Left ventricle myocardium inferior (tissue), 1 donor: ENCODE measurements around the gene MTREX. TPM values are rescaled to one million over a fixed set of nuclear protein-coding genes. Genes with fewer than 3 reads are reported as not detected.

Experiments
- DNase-seq: peaks from one replicate; pipeline ENCODE4 v3.0.0-alpha.2; 2020
- H3K27ac ChIP-seq: fragments of 200-600 bp; replicated peaks from 2 replicates; pipeline ENCODE4 v1.8.0; 2021
- H3K27me3 ChIP-seq: fragments of 200-600 bp; 2 replicates; pipeline ENCODE4 v1.8.0; 2021; ENCODE audit warnings: low read depth
- H3K36me3 ChIP-seq: fragments of 200-600 bp; 2 replicates; pipeline ENCODE4 v1.8.0; 2021
- H3K4me1 ChIP-seq: fragments of 200-600 bp; 2 replicates; pipeline ENCODE4 v1.8.0; 2021
- H3K4me3 ChIP-seq: fragments of 200-600 bp; 2 replicates; pipeline ENCODE4 v1.8.0; 2021; ENCODE audit warnings: mild to moderate bottlenecking, moderate library complexity
- H3K9me3 ChIP-seq: fragments of 200-600 bp; replicated peaks from 2 replicates; pipeline ENCODE4 v1.8.0; 2021
- intact Hi-C: fragments of 100-400 bp; cut with micrococcal nuclease; formaldehyde crosslinking; loops from one replicate; pipeline ENCODE4 v1.11.0; 2022
- total RNA-seq: library from RNA; stranded (reverse); fragmentation: NEBNext Ultra II Directional; extraction: Animal tissue kit (Norgen Biotek cat#: 25700); gene quantifications from one replicate; pipeline ENCODE4 v1.2.1, GENCODE V29; 2021
- TF ChIP-seq, protein P1 (sequence below): fragments of 200-600 bp; IDR thresholded peaks from 2 replicates; pipeline ENCODE4 v1.8.0; 2021; ENCODE audit warnings: antibody characterized with exemption, mild to moderate bottlenecking, borderline replicate concordance
- donor health status: DM: no; HTN: yes; CAD: no; lungs with severe emphysema.

MTREX gene
- total RNA-seq, 1 donor from 2014 or later, result 62.5 TPM

GRCh38 chr5:55383254-55383653, 75.5 kb downstream of the MTREX start:
- TF ChIP-seq, protein P1, sequence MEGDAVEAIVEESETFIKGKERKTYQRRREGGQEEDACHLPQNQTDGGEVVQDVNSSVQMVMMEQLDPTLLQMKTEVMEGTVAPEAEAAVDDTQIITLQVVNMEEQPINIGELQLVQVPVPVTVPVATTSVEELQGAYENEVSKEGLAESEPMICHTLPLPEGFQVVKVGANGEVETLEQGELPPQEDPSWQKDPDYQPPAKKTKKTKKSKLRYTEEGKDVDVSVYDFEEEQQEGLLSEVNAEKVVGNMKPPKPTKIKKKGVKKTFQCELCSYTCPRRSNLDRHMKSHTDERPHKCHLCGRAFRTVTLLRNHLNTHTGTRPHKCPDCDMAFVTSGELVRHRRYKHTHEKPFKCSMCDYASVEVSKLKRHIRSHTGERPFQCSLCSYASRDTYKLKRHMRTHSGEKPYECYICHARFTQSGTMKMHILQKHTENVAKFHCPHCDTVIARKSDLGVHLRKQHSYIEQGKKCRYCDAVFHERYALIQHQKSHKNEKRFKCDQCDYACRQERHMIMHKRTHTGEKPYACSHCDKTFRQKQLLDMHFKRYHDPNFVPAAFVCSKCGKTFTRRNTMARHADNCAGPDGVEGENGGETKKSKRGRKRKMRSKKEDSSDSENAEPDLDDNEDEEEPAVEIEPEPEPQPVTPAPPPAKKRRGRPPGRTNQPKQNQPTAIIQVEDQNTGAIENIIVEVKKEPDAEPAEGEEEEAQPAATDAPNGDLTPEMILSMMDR, result no peak
- DNase-seq, result no peak
- intact Hi-C loops, result no loop called here
- Histone ChIP-seq H3K36me3 (peaks cover 74% of the 10 kb centered on the region), H3K4me1 (peaks cover 4% of the 10 kb centered on the region), H3K4me3 (no peak overlapping the region), H3K9me3 (peaks cover 27% of the 10 kb centered on the region), H3K27me3 (no peaks in the 10 kb centered on the region), H3K27ac (no peak overlapping the region)

- intact Hi-C loops, result no loop called here
- Histone ChIP-seq H3K27ac (no peak overlapping the region), H3K4me1 (peaks cover 6% of the 10 kb centered on the region), H3K4me3 (no peak overlapping the region), H3K9me3 (peaks cover 27% of the 10 kb centered on the region), H3K36me3 (peaks cover 72% of the 10 kb centered on the region), H3K27me3 (no peaks in the 10 kb centered on the region)
- TF ChIP-seq, protein P1, result no peak
- DNase-seq, result no peak
These were observed 76.3 kb downstream of the MTREX start for GRCh38 chr5:55384072-55384471.

GRCh38 chr5:55385227-55385626, 77.4 kb downstream of the MTREX start:
- no peak for DNase-seq
- TF ChIP-seq, protein P1, result no peak
- intact Hi-C loops, result no loop called here
- Histone ChIP-seq H3K9me3 (peaks cover 27% of the 10 kb centered on the region), H3K36me3 (peaks cover 64% of the 10 kb centered on the region), H3K27ac (no peak overlapping the region), H3K27me3 (no peaks in the 10 kb centered on the region), H3K4me3 (no peak overlapping the region), H3K4me1 (peaks cover 18% of the 10 kb centered on the region)

GRCh38 chr5:55385846-55386245, 78.1 kb downstream of the MTREX start:
- Histone ChIP-seq H3K4me1 (peaks cover 22% of the 10 kb centered on the region), H3K4me3 (no peak overlapping the region), H3K27me3 (no peaks in the 10 kb centered on the region), H3K27ac (no peak overlapping the region), H3K36me3 (peaks cover 58% of the 10 kb centered on the region), H3K9me3 (peaks cover 27% of the 10 kb centered on the region)
- intact Hi-C loops, result no loop called here
- no peak for DNase-seq
- TF ChIP-seq, protein P1, result no peak

GRCh38 chr5:55386356-55386755, 78.6 kb downstream of the MTREX start:
- Histone ChIP-seq H3K36me3 (peaks cover 55% of the 10 kb centered on the region), H3K27me3 (no peaks in the 10 kb centered on the region), H3K27ac (no peak overlapping the region), H3K4me3 (no peak overlapping the region), H3K4me1 (peaks cover 22% of the 10 kb centered on the region), H3K9me3 (peaks cover 27% of the 10 kb centered on the region)
- intact Hi-C loops, result no loop called here
- DNase-seq, result no peak
- TF ChIP-seq, protein P1, result no peak

DNA sequence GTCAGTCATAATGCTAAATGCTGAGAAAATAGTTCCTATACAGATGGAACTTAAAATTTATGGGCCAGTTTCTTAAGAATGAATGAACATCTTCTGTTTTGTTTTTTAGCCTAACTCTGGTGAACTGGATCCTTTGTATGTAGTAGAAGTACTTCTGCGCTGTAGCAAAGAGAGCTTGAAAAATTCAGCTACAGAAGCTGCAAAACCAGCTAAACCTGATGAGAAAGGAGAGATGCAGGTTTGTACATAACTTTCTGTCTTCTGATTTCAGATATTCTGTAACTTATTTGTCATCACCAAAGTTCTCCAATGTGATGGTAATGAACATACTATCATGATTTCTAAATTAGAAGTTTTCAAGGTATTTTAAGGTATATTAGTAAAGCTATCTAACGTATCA, 80.1 kb downstream of the MTREX start:
- Histone ChIP-seq H3K27me3 (no peaks in the 10 kb centered on the region), H3K4me3 (no peak overlapping the region), H3K27ac (no peak overlapping the region), H3K36me3 (peaks cover 63% of the 10 kb centered on the region), H3K4me1 (peaks cover 22% of the 10 kb centered on the region), H3K9me3 (peaks cover 24% of the 10 kb centered on the region)
- intact Hi-C loops, result no loop called here
- no peak for DNase-seq
- TF ChIP-seq, protein P1, result no peak
